PC-3 (cell line): ENCODE results near the gene IL18RAP. TPM values are rescaled to one million over a fixed set of nuclear protein-coding genes. Genes with fewer than 3 reads are reported as not detected.

Experiments
- ATAC-seq: fragments of 200-7000 bp; cut with Tn5 transposase; 2 replicates; pipeline ENCODE4 v1.9.1; 2020; ENCODE audit warnings: mild to moderate bottlenecking, moderate library complexity
- BruUV-seq: library from RNA; stranded (reverse); fragments of 400-500 nt; replicated peaks from 2 replicates; lab custom pipeline; 2021; lab: Mats Ljungman, UMichigan
- CTCF ChIA-PET: fragments of 300-600 bp; sonication (Branson Sonifier 250); formaldehyde crosslinking; loops from one replicate; lab custom pipeline; 2022; ENCODE audit warnings: antibody characterized with exemption; lab: Charles Lee
- POLR2A ChIA-PET: fragments of 300-600 bp; sonication (Branson Sonifier 250); formaldehyde crosslinking; loops from one replicate; lab custom pipeline; 2022; ENCODE audit warnings: antibody characterized with exemption; ENCODE audit not compliant: unreplicated experiment; lab: Charles Lee
- DNase-seq: peaks from one replicate; pipeline ENCODE4 v3.0.0-alpha.2; 2015
- H2AFZ ChIP-seq: fragments of 300-600 bp; sonication (generic); 2 replicates; pipeline ENCODE4 v1.6.0; 2016; ENCODE audit warnings: antibody characterized with exemption, low read length
- H3F3A ChIP-seq: fragments of 300-600 bp; sonication (generic); one replicate; pipeline ENCODE4 v1.6.0; 2017; ENCODE audit warnings: antibody characterized with exemption, low read length, control low read depth, mild to moderate bottlenecking; ENCODE audit not compliant: unreplicated experiment
- H3K27ac ChIP-seq: fragments of 300-600 bp; sonication (generic); 2 replicates; pipeline ENCODE4 v1.5.1; 2016; ENCODE audit warnings: mild to moderate bottlenecking, low read length
- H3K27me3 ChIP-seq: fragments of 300-600 bp; sonication (generic); 2 replicates; pipeline ENCODE4 v1.6.1; 2016; ENCODE audit warnings: low read length, mixed read lengths
- H3K36me3 ChIP-seq: fragments of 300-600 bp; sonication (generic); 2 replicates; pipeline ENCODE4 v1.6.1; 2016; ENCODE audit warnings: low read depth, mixed run types, low read length, mixed read lengths
- H3K4me1 ChIP-seq: fragments of 300-600 bp; sonication (generic); 2 replicates; pipeline ENCODE4 v1.5.1; 2016; ENCODE audit warnings: low read length; ENCODE audit not compliant: insufficient read depth
- H3K4me2 ChIP-seq: fragments of 300-600 bp; sonication (generic); 2 replicates; pipeline ENCODE4 v1.6.0; 2016; ENCODE audit warnings: low read length
- H3K4me3 ChIP-seq: fragments of 300-600 bp; sonication (generic); 2 replicates; pipeline ENCODE4 v1.5.1; 2016; ENCODE audit warnings: mild to moderate bottlenecking, low read length, mixed read lengths
- H3K79me2 ChIP-seq: fragments of 300-600 bp; sonication (generic); 2 replicates; pipeline ENCODE4 v1.6.1; 2017; ENCODE audit warnings: low read length, mixed read lengths
- H3K9ac ChIP-seq: fragments of 300-600 bp; sonication (generic); 2 replicates; pipeline ENCODE4 v1.6.0; 2016; ENCODE audit warnings: mild to moderate bottlenecking, low read length
- H3K9me2 ChIP-seq: fragments of 300-600 bp; sonication (generic); replicated peaks from 2 replicates; pipeline ENCODE4 v1.6.1; 2016; ENCODE audit warnings: mixed run types, low read length, mixed read lengths
- H3K9me3 ChIP-seq: fragments of 300-600 bp; sonication (generic); 2 replicates; pipeline ENCODE4 v1.6.1; 2016; ENCODE audit warnings: low read length, mixed read lengths
- H4K20me1 ChIP-seq: fragments of 300-600 bp; sonication (generic); 2 replicates; pipeline ENCODE4 v1.6.1; 2016; ENCODE audit warnings: low read length, mixed read lengths
- CTCF ChIP-seq: fragments of 300-600 bp; sonication (generic); conservative IDR thresholded peaks from 2 replicates; pipeline ENCODE4 v1.5.1; 2017; ENCODE audit warnings: antibody characterized with exemption, low read depth, mild to moderate bottlenecking, low read length
- EZH2 ChIP-seq: fragments of 300-600 bp; sonication (generic); IDR thresholded peaks from one replicate; pipeline ENCODE4 v1.6.1; 2017; ENCODE audit warnings: antibody characterized with exemption, mild to moderate bottlenecking, low read length; ENCODE audit not compliant: unreplicated experiment
- EZH2phosphoT487 ChIP-seq: fragments of 300-600 bp; sonication (generic); IDR thresholded peaks from 2 replicates; pipeline ENCODE4 v1.6.1; 2018; ENCODE audit warnings: mild to moderate bottlenecking, antibody characterized with exemption, low read length, borderline replicate concordance
- intact Hi-C: fragments of 100-400 bp; cut with micrococcal nuclease; formaldehyde crosslinking; loops from 2 replicates; pipeline ENCODE4 v1.9.0; 2023
- total RNA-seq: library from RNA; depleted of rRNA; stranded (reverse); fragments of >200 nt; gene quantifications from 2 replicates; pipeline ENCODE4 v1.2.3, GENCODE V29; 2014

The IL18RAP gene
- total RNA-seq, 1 experiment from 2014 or later: not detected

- Histone ChIP-seq H4K20me1 (no peaks in the 10 kb centered on the region), H3K36me3 (no peaks in the 10 kb centered on the region), H3K4me2 (no peak overlapping the region), H3K4me3 (no peak overlapping the region), H3F3A (no peaks in the 10 kb centered on the region), H3K9me2 (no peaks in the 10 kb centered on the region), H3K79me2 (no peaks in the 10 kb centered on the region), H3K9me3 (no peaks in the 10 kb centered on the region), H2AFZ (no peak overlapping the region), H3K27me3 (peaks cover 33% of the 10 kb centered on the region; the same call in 1 of the 2 replicates), H3K9ac (no peak overlapping the region), H3K4me1 (no peaks in the 10 kb centered on the region), H3K27ac (no peak overlapping the region)
- CTCF ChIA-PET: interaction anchor here (0.8 to 0.9 kb wide), 2 partner anchors 13 to 155 kb away, joined by 3 read pairs; partner anchors contain the start of gene SLC9A4
- ATAC-seq (no peak), DNase-seq (no peak)
- TF ChIP-seq CTCF (peak; percentile 24; the same call in 1 of the 2 replicates), EZH2 (no peak)
- BruUV-seq: no TSS peak
- intact Hi-C loops: no loop called here
- POLR2A ChIA-PET: no interaction called here
Measured at GRCh38 chr2:102460467-102460866, 37.5 kb downstream of the IL18RAP start.

GRCh38 chr2:102461188-102461587 lies 38.2 kb downstream of the IL18RAP start:
- Histone ChIP-seq H3F3A (no peaks in the 10 kb centered on the region), H3K4me1 (no peaks in the 10 kb centered on the region), H3K9ac (no peak overlapping the region), H3K27me3 (peaks cover 33% of the 10 kb centered on the region; the same call in 1 of the 2 replicates), H2AFZ (no peak overlapping the region), H3K36me3 (no peaks in the 10 kb centered on the region), H3K9me2 (no peaks in the 10 kb centered on the region), H3K27ac (no peak overlapping the region), H3K4me3 (no peak overlapping the region), H3K4me2 (no peak overlapping the region), H3K79me2 (no peaks in the 10 kb centered on the region), H4K20me1 (no peaks in the 10 kb centered on the region), H3K9me3 (no peaks in the 10 kb centered on the region)
- TF ChIP-seq CTCF (no peak), EZH2 (no peak), EZH2phosphoT487 (no peak)
- ChIA-PET POLR2A (no interaction called here), CTCF (no interaction called here)
- DNase-seq (no peak), ATAC-seq (no peak)
- intact Hi-C loops: no loop called here
- BruUV-seq: no TSS peak

GRCh38 chr2:102463160-102463559 lies 40.2 kb downstream of the IL18RAP start:
- Histone ChIP-seq H3K79me2 (no peaks in the 10 kb centered on the region), H3K4me2 (no peak overlapping the region), H3K9ac (no peak overlapping the region), H3K4me1 (no peaks in the 10 kb centered on the region), H3K27ac (no peak overlapping the region), H2AFZ (no peak overlapping the region), H4K20me1 (no peaks in the 10 kb centered on the region), H3K36me3 (no peaks in the 10 kb centered on the region), H3F3A (no peaks in the 10 kb centered on the region), H3K9me3 (no peaks in the 10 kb centered on the region), H3K27me3 (peaks cover 33% of the 10 kb centered on the region; the same call in 1 of the 2 replicates), H3K4me3 (no peak overlapping the region), H3K9me2 (no peaks in the 10 kb centered on the region)
- ATAC-seq (no peak), DNase-seq (no peak)
- CTCF ChIA-PET: no interaction called here
- POLR2A ChIA-PET: no interaction called here
- BruUV-seq: no TSS peak
- intact Hi-C loops: no loop called here
- TF ChIP-seq EZH2: no peak
- TF ChIP-seq CTCF: no peak
- TF ChIP-seq EZH2phosphoT487: no peak
